ENCODE results near the gene MBD2.

The MBD2 gene

GRCh38 chr18:54191352-54191751 lies 33.1 kb downstream of the MBD2 start:
- H3K9ac ChIP-seq (ENCODE audit: low read length): no peak overlapping the region
- H3K27ac ChIP-seq (ENCODE audit: low read length): no peak overlapping the region
- no peak overlapping the region for H3K4me3 ChIP-seq (ENCODE audit: low read length)
- H3K9me3 ChIP-seq (ENCODE audit: control insufficient read depth, low read depth, low read length): no peaks in the 10 kb centered on the region
- H3K27me3 ChIP-seq (ENCODE audit: control insufficient read depth, insufficient read depth, low read length): no peaks in the 10 kb centered on the region
- peaks cover 17% of the 10 kb centered on the region for H3K4me1 ChIP-seq (ENCODE audit: control insufficient read depth, low read depth, low read length)
- H3K36me3 ChIP-seq (ENCODE audit: control insufficient read depth, low read depth, low read length): no peaks in the 10 kb centered on the region

- H3K4me1 ChIP-seq (ENCODE audit: control insufficient read depth, low read depth, low read length): peaks cover 17% of the 10 kb centered on the region
- H3K4me3 ChIP-seq (ENCODE audit: low read length): no peak overlapping the region
- H3K36me3 ChIP-seq (ENCODE audit: control insufficient read depth, low read depth, low read length): no peaks in the 10 kb centered on the region
- H3K27ac ChIP-seq (ENCODE audit: low read length): no peak overlapping the region
- peaks cover 3% of the 10 kb centered on the region for H3K9me3 ChIP-seq (ENCODE audit: control insufficient read depth, low read depth, low read length)
- H3K27me3 ChIP-seq (ENCODE audit: control insufficient read depth, insufficient read depth, low read length): no peaks in the 10 kb centered on the region
- H3K9ac ChIP-seq (ENCODE audit: low read length): no peak overlapping the region
Measured at GRCh38 chr18:54187372-54187771, 37.1 kb downstream of the MBD2 start.

GRCh38 chr18:54184836-54185235 lies 39.6 kb downstream of the MBD2 start:
- Histone ChIP-seq H3K36me3 (ENCODE audit: control insufficient read depth, low read depth, low read length) (no peaks in the 10 kb centered on the region), H3K27ac (ENCODE audit: low read length) (no peak overlapping the region), H3K27me3 (ENCODE audit: control insufficient read depth, insufficient read depth, low read length) (no peaks in the 10 kb centered on the region), H3K9ac (ENCODE audit: low read length) (no peak overlapping the region), H3K9me3 (ENCODE audit: control insufficient read depth, low read depth, low read length) (peaks cover 3% of the 10 kb centered on the region), H3K4me1 (ENCODE audit: control insufficient read depth, low read depth, low read length) (peaks cover 8% of the 10 kb centered on the region), H3K4me3 (ENCODE audit: low read length) (no peak overlapping the region)

- Histone ChIP-seq H3K4me3 (ENCODE audit: low read length) (no peak overlapping the region), H3K9ac (ENCODE audit: low read length) (no peak overlapping the region), H3K36me3 (ENCODE audit: control insufficient read depth, low read depth, low read length) (no peaks in the 10 kb centered on the region), H3K27me3 (ENCODE audit: control insufficient read depth, insufficient read depth, low read length) (no peaks in the 10 kb centered on the region), H3K27ac (ENCODE audit: low read length) (no peak overlapping the region), H3K4me1 (ENCODE audit: control insufficient read depth, low read depth, low read length) (peaks cover 8% of the 10 kb centered on the region), H3K9me3 (ENCODE audit: control insufficient read depth, low read depth, low read length) (peaks cover 3% of the 10 kb centered on the region)
Measured at GRCh38 chr18:54183390-54183789, 41.1 kb downstream of the MBD2 start.

GRCh38 chr18:54181856-54182602 lies 42.4 kb downstream of the MBD2 start:
- H3K36me3 ChIP-seq (ENCODE audit: control insufficient read depth, low read depth, low read length): no peaks in the 10 kb centered on the region
- no peaks in the 10 kb centered on the region for H3K4me1 ChIP-seq (ENCODE audit: control insufficient read depth, low read depth, low read length)
- no peak overlapping the region for H3K27ac ChIP-seq (ENCODE audit: low read length)
- H3K9ac ChIP-seq (ENCODE audit: low read length): no peak overlapping the region
- no peaks in the 10 kb centered on the region for H3K27me3 ChIP-seq (ENCODE audit: control insufficient read depth, insufficient read depth, low read length)
- H3K9me3 ChIP-seq (ENCODE audit: control insufficient read depth, low read depth, low read length): peaks cover 3% of the 10 kb centered on the region
- H3K4me3 ChIP-seq (ENCODE audit: low read length): no peak overlapping the region

GRCh38 chr18:54173980-54174630 lies 50.4 kb downstream of the MBD2 start:
- no peaks in the 10 kb centered on the region for H3K36me3 ChIP-seq (ENCODE audit: control insufficient read depth, low read depth, low read length)
- no peak overlapping the region for H3K9ac ChIP-seq (ENCODE audit: low read length)
- no peaks in the 10 kb centered on the region for H3K9me3 ChIP-seq (ENCODE audit: control insufficient read depth, low read depth, low read length)
- H3K4me1 ChIP-seq (ENCODE audit: control insufficient read depth, low read depth, low read length): no peaks in the 10 kb centered on the region
- H3K4me3 ChIP-seq (ENCODE audit: low read length): no peak overlapping the region
- no peaks in the 10 kb centered on the region for H3K27me3 ChIP-seq (ENCODE audit: control insufficient read depth, insufficient read depth, low read length)
- no peak overlapping the region for H3K27ac ChIP-seq (ENCODE audit: low read length)

GRCh38 chr18:54173250-54173649 lies 51.2 kb downstream of the MBD2 start:
- H3K27ac ChIP-seq (ENCODE audit: low read length): no peak overlapping the region
- no peaks in the 10 kb centered on the region for H3K9me3 ChIP-seq (ENCODE audit: control insufficient read depth, low read depth, low read length)
- H3K4me1 ChIP-seq (ENCODE audit: control insufficient read depth, low read depth, low read length): no peaks in the 10 kb centered on the region
- H3K36me3 ChIP-seq (ENCODE audit: control insufficient read depth, low read depth, low read length): no peaks in the 10 kb centered on the region
- H3K4me3 ChIP-seq (ENCODE audit: low read length): no peak overlapping the region
- no peaks in the 10 kb centered on the region for H3K27me3 ChIP-seq (ENCODE audit: control insufficient read depth, insufficient read depth, low read length)
- H3K9ac ChIP-seq (ENCODE audit: low read length): no peak overlapping the region

- Histone ChIP-seq H3K27me3 (ENCODE audit: control insufficient read depth, insufficient read depth, low read length) (no peaks in the 10 kb centered on the region), H3K4me1 (ENCODE audit: control insufficient read depth, low read depth, low read length) (no peaks in the 10 kb centered on the region), H3K9ac (ENCODE audit: low read length) (no peak overlapping the region), H3K4me3 (ENCODE audit: low read length) (no peak overlapping the region), H3K9me3 (ENCODE audit: control insufficient read depth, low read depth, low read length) (no peaks in the 10 kb centered on the region), H3K27ac (ENCODE audit: low read length) (no peak overlapping the region), H3K36me3 (ENCODE audit: control insufficient read depth, low read depth, low read length) (no peaks in the 10 kb centered on the region)
Measured at GRCh38 chr18:54169431-54170403, 54.8 kb downstream of the MBD2 start.

GRCh38 chr18:54165450-54165849 lies 59.0 kb downstream of the MBD2 start:
- no peak overlapping the region for H3K27ac ChIP-seq (ENCODE audit: low read length)
- H3K4me3 ChIP-seq (ENCODE audit: low read length): no peak overlapping the region
- no peaks in the 10 kb centered on the region for H3K27me3 ChIP-seq (ENCODE audit: control insufficient read depth, insufficient read depth, low read length)
- H3K9me3 ChIP-seq (ENCODE audit: control insufficient read depth, low read depth, low read length): no peaks in the 10 kb centered on the region
- H3K9ac ChIP-seq (ENCODE audit: low read length): no peak overlapping the region
- H3K36me3 ChIP-seq (ENCODE audit: control insufficient read depth, low read depth, low read length): no peaks in the 10 kb centered on the region
- no peaks in the 10 kb centered on the region for H3K4me1 ChIP-seq (ENCODE audit: control insufficient read depth, low read depth, low read length)

- Histone ChIP-seq H3K9me3 (ENCODE audit: control insufficient read depth, low read depth, low read length) (no peaks in the 10 kb centered on the region), H3K36me3 (ENCODE audit: control insufficient read depth, low read depth, low read length) (no peaks in the 10 kb centered on the region), H3K27me3 (ENCODE audit: control insufficient read depth, insufficient read depth, low read length) (no peaks in the 10 kb centered on the region), H3K4me3 (ENCODE audit: low read length) (no peak overlapping the region), H3K4me1 (ENCODE audit: control insufficient read depth, low read depth, low read length) (no peaks in the 10 kb centered on the region), H3K27ac (ENCODE audit: low read length) (no peak overlapping the region), H3K9ac (ENCODE audit: low read length) (no peak overlapping the region)
Measured at GRCh38 chr18:54163453-54163852, 61.0 kb downstream of the MBD2 start.

GRCh38 chr18:54162431-54162830 lies 62.0 kb downstream of the MBD2 start:
- no peak overlapping the region for H3K4me3 ChIP-seq (ENCODE audit: low read length)
- no peak overlapping the region for H3K9ac ChIP-seq (ENCODE audit: low read length)
- no peak overlapping the region for H3K27ac ChIP-seq (ENCODE audit: low read length)
- H3K36me3 ChIP-seq (ENCODE audit: control insufficient read depth, low read depth, low read length): no peaks in the 10 kb centered on the region
- no peaks in the 10 kb centered on the region for H3K27me3 ChIP-seq (ENCODE audit: control insufficient read depth, insufficient read depth, low read length)
- no peaks in the 10 kb centered on the region for H3K4me1 ChIP-seq (ENCODE audit: control insufficient read depth, low read depth, low read length)
- no peaks in the 10 kb centered on the region for H3K9me3 ChIP-seq (ENCODE audit: control insufficient read depth, low read depth, low read length)
